Stimulated activated CD8-positive, alpha-beta memory T cell treated with anti-CD3 and anti-CD28 coated beads, Interleukin-4, amount 100 ng/mL, for 48 hours (primary cell): ENCODE data around the gene APOL5.

Source experiments
- DNase-seq: peaks from one replicate; pipeline ENCODE4 v3.0.0-alpha.2; 2020

The APOL5 gene

GRCh38 chr22:35743326-35743860 is 25.7 kb downstream of the APOL5 start:
- no peak for DNase-seq

- no peak for DNase-seq
Observed at GRCh38 chr22:35746248-35746647, 28.6 kb downstream of the APOL5 start.

- DNase-seq = no peak
Observed at GRCh38 chr22:35746946-35747703, 29.5 kb downstream of the APOL5 start.

GRCh38 chr22:35749808-35750207 is 32.1 kb downstream of the APOL5 start:
- no peak for DNase-seq

- DNase-seq = no peak
Observed at GRCh38 chr22:35752006-35752862, 34.6 kb downstream of the APOL5 start.

- no peak for DNase-seq
Observed at GRCh38 chr22:35752863-35753189, 35.2 kb downstream of the APOL5 start.

GRCh38 chr22:35754761-35755160 is 37.1 kb downstream of the APOL5 start:
- DNase-seq = no peak

- no peak for DNase-seq
Observed at GRCh38 chr22:35756722-35757121, 39.0 kb downstream of the APOL5 start.

- DNase-seq = no peak
Observed at GRCh38 chr22:35758394-35758793, 40.7 kb downstream of the APOL5 start.

GRCh38 chr22:35761037-35761436 is 43.4 kb downstream of the APOL5 start:
- no peak for DNase-seq

- DNase-seq = no peak
Observed at GRCh38 chr22:35766654-35767580, 49.2 kb downstream of the APOL5 start.

- no peak for DNase-seq
Observed at GRCh38 chr22:35769974-35770373, 52.3 kb downstream of the APOL5 start.

- no peak for DNase-seq
Observed at GRCh38 chr22:35775339-35775738, 57.7 kb downstream of the APOL5 start.

GRCh38 chr22:35777335-35777975 is 59.8 kb downstream of the APOL5 start:
- DNase-seq = no peak
